ENCODE results near the gene PCDHGA3.
"Not testable (repeated sequence)": the region's sequence is repeated elsewhere in the genome, so short reads cannot be mapped to it uniquely, and the experiment has no call there.

PCDHGA3 gene

DNA sequence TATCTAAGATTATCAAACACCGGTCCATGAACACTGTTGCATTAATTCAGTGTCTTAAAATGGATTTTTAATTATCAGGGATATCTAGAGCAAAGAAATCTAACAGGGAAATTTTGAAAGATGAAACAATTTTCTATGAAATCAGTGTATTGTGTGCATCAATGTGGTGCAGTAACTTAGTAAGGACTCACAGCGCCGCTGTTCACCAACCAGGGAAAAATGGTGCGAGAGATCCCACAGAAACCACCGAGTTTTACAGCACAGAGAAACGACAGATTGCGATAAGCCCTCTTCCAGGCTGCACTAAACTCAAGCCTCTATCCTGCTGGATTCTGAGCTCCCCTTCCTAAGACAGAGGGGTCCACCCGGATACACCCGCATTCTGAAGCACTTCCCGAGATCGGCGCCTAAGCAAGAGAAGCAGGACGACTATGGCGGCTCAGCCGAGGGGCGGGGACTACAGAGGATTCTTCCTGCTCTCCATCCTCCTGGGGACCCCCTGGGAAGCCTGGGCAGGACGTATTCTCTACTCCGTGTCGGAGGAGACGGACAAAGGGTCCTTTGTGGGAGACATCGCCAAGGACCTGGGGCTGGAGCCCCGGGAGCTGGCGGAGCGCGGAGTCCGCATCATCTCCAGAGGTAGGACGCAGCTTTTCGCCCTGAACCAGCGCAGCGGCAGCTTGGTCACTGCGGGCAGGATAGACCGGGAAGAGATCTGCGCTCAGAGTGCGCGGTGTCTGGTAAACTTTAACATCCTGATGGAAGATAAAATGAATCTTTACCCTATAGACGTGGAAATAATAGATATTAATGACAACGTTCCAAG, 39.1 kb downstream of the PCDHGA3 start, which contains the start of gene PCDHGA7:
Gene PCDHGA7 (plus strand): TSS at position 274 of the 826 bp plus-strand sequence. CDS start 158 bp downstream, at position 432.
- DNase-seq (ENCODE audit: low read depth in 2 of 2): no peak

DNA sequence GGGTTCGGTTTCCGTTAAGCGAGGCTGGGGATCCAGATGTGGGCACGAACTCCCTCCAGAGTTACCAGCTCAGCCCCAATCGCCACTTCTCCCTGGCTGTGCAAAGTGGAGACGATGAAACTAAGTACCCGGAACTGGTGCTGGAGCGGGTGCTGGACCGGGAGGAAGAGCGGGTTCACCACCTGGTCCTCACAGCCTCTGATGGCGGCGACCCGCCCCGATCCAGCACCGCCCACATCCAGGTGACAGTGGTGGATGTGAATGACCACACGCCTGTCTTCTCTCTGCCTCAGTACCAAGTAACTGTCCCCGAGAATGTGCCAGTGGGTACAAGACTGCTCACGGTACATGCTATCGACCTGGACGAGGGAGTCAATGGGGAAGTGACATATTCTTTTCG, 39.7 kb downstream of the PCDHGA3 start:
- DNase-seq (ENCODE audit: low read depth in 2 of 2): no peak

DNA sequence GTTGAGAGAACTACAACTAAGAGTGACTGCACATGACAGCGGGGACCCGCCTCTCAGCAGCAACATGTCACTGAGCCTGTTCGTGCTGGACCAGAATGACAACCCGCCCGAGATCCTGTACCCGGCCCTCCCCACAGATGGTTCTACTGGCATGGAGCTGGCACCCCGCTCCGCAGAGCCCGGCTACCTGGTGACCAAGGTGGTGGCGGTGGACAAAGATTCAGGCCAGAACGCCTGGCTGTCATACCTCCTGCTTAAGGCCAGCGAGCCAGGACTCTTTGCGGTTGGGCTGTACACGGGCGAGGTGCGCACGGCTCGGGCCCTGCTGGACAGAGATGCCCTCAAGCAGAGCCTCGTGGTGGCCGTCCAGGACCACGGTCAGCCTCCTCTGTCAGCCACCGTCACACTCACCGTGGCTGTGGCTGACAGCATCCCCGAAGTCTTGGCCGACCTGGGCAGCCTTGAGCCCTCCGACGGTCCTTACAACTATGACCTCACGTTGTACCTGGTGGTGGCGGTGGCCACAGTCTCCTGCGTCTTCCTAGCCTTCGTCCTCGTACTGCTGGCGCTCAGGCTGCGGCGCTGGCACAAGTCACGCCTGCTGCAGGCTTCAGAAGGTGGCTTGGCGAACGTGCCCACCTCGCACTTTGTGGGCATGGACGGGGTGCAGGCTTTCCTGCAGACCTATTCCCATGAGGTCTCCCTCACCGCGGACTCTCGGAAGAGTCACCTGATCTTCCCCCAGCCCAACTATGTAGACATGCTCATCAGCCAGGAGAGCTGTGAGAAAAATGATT, 41.0 kb downstream of the PCDHGA3 start:
- DNase-seq (ENCODE audit: low read depth in 2 of 2): no peak

DNA sequence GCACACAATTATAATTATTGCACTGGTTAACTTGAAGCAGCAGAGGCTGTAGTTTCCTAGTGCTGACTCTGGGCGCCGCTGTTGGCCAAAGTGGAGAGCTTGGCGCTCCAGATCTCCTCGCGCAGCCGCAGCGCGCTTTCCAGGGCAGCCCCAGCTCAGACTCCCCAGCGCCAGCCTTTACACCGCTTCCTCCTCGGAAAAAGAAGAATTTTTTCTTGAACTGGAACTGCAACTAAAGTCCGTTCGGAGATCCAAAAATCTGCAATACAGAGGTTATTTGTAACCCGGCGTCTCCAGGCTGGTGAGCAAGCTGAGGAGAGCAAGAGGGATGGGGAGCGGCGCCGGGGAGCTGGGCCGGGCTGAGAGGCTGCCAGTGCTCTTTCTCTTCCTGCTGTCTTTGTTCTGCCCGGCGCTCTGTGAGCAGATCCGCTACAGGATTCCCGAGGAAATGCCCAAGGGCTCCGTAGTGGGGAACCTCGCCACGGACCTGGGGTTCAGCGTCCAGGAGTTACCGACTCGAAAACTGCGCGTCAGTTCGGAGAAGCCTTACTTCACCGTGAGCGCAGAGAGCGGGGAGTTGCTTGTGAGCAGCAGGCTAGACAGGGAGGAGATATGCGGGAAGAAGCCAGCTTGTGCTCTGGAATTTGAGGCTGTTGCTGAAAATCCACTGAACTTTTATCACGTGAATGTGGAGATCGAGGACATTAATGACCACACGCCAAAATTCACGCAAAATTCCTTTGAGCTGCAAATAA, 44.1 kb downstream of the PCDHGA3 start, which contains the start of gene PCDHGB4:
Gene PCDHGB4 (plus strand): TSS at position 142 of the 755 bp plus-strand sequence. CDS start 187 bp downstream, at position 329.
- not testable (repeated sequence) for DNase-seq (ENCODE audit: low read depth in 2 of 2)

DNA sequence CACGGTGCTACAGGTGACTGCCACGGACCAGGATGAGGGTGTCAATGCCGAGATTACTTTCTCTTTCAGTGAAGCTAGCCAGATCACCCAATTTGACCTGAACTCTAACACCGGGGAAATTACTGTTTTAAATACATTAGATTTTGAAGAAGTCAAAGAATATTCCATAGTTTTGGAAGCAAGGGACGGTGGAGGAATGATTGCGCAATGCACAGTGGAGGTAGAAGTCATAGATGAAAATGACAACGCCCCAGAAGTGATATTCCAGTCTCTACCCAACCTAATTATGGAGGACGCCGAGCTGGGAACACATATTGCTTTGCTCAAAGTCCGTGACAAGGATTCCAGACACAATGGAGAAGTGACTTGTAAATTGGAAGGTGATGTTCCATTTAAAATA, 45.0 kb downstream of the PCDHGA3 start:
- no peak for DNase-seq (ENCODE audit: low read depth in 2 of 2)

GRCh38 chr5:141389153-141390042, 45.8 kb downstream of the PCDHGA3 start:
- DNase-seq (ENCODE audit: low read depth in 2 of 2): no peak

GRCh38 chr5:141392429-141393198, 49.0 kb downstream of the PCDHGA3 start, which contains the start of gene PCDHGA8:
PCDHGA8 (plus strand) TSS chr5:141392633; CDS start chr5:141392814, 181 bp downstream.
- no peak for DNase-seq (ENCODE audit: low read depth in 2 of 2)

- no peak for DNase-seq (ENCODE audit: low read depth in 2 of 2)
These were observed 49.6 kb downstream of the PCDHGA3 start for GRCh38 chr5:141393267-141393666.

DNA sequence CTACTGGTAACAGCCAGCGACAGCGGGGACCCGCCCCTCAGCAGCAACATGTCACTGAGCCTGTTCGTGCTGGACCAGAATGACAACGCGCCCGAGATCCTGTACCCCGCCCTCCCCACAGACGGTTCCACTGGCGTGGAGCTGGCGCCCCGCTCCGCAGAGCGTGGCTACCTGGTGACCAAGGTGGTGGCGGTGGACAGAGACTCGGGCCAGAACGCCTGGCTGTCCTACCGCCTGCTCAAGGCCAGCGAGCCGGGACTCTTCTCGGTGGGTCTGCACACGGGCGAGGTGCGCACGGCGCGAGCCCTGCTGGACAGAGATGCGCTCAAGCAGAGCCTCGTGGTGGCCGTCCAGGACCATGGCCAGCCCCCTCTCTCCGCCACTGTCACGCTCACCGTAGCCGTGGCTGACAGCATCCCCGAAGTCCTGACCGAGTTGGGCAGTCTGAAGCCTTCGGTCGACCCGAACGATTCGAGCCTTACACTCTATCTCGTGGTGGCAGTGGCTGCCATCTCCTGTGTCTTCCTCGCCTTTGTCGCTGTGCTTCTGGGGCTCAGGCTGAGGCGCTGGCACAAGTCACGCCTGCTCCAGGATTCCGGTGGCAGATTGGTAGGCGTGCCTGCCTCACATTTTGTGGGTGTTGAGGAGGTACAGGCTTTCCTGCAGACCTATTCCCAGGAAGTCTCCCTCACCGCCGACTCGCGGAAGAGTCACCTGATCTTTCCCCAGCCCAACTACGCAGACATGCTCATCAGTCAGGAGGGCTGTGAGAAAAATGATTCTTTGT, 51.0 kb downstream of the PCDHGA3 start:
- not testable (repeated sequence) for DNase-seq (ENCODE audit: low read depth in 2 of 2)

Data from stimulated activated CD4-positive, alpha-beta T cell treated with anti-CD3 and anti-CD28 coated beads, Interleukin-12 subunit alpha, Interleukin-12 subunit beta, amount 100 ng/mL, for 24 hours (primary cell).